K562 (cell line): Measurements from ENCODE around the gene WDPCP. TPM values are rescaled to one million over a fixed set of nuclear protein-coding genes. Genes with fewer than 3 reads are reported as not detected.

Experiments
- BRD4 ChIP-seq: fragments of 200-600 bp; sonication (generic); IDR thresholded peaks from 2 replicates; pipeline ENCODE4 v1.6.1; 2017; ENCODE audit warnings: inconsistent platforms
- ELK1 ChIP-seq: sonication (generic); formaldehyde crosslinking; IDR thresholded peaks from 2 replicates; pipeline ENCODE4 v1.8.1; 2022; ENCODE audit warnings: missing genetic modification reagents
- KHSRP ChIP-seq: fragments of 450-650 bp; IDR thresholded peaks from 2 replicates; pipeline ENCODE4 v1.6.1; 2017
- MAX ChIP-seq: sonication (generic); formaldehyde crosslinking; IDR thresholded peaks from 2 replicates; pipeline ENCODE4 v1.9.0; 2022; ENCODE audit warnings: mild to moderate bottlenecking, missing genetic modification reagents
- MCM3 ChIP-seq: fragments of 450-650 bp; IDR thresholded peaks from 2 replicates; pipeline ENCODE4 v1.6.1; 2016
- NFIC ChIP-seq: fragments of 450-650 bp; IDR thresholded peaks from 2 replicates; pipeline ENCODE4 v1.6.1; 2017; ENCODE audit warnings: mild to moderate bottlenecking, inconsistent platforms
- NRF1 ChIP-seq, 2 experiments: fragments of 450-650 bp; IDR thresholded peaks in 1 of 2; conservative IDR thresholded peaks in 1 of 2; 2 replicates each; pipeline ENCODE4 v1.6.1; 2014; ENCODE audit warnings: mild to moderate bottlenecking in 2 of 2
- PHF8 ChIP-seq: fragments of 200-600 bp; sonication (generic); IDR thresholded peaks from 2 replicates; pipeline ENCODE4 v1.6.1; 2012; ENCODE audit warnings: mixed run types, mild to moderate bottlenecking, inconsistent platforms, low read length, moderate library complexity, borderline replicate concordance
- POLR2H ChIP-seq: IDR thresholded peaks from 2 replicates; pipeline ENCODE4 v1.6.1; 2016; ENCODE audit warnings: missing genetic modification characterization, low read depth, mild to moderate bottlenecking, control low read depth, missing compliant biosample characterization, moderate library complexity
- SMAD4 ChIP-seq: fragments of 250-450 bp; sonication (Bioruptor Pico); conservative IDR thresholded peaks from 2 replicates; pipeline ENCODE4 v1.8.0; 2021; ENCODE audit warnings: inconsistent platforms, mild to moderate bottlenecking, moderate library complexity
- TEAD4 ChIP-seq, 2 experiments: sonication (generic) in 1 of 2; formaldehyde crosslinking in 1 of 2; IDR thresholded peaks; 2 replicates each; pipeline versions ENCODE4 v1.6.1 to v1.8.0; 2012 to 2022; ENCODE audit warnings: borderline replicate concordance in 1 of 2, inconsistent platforms in 1 of 2, low read length in 1 of 2, mild to moderate bottlenecking in 1 of 2, missing genetic modification reagents in 1 of 2
- U2AF1 ChIP-seq: fragments of 200-400 bp; formaldehyde crosslinking; optimal IDR thresholded peaks from 2 replicates; pipeline ENCODE3; 2017; ENCODE audit warnings: mild to moderate bottlenecking, low read depth, low read length, moderate library complexity
- XRCC4 ChIP-seq: IDR thresholded peaks from one replicate; pipeline ENCODE4 v1.6.1; 2011; ENCODE audit not compliant: insufficient read depth, insufficient read length; ENCODE audit errors: extremely low read depth
- ZBTB12 ChIP-seq: fragments of 250-450 bp; sonication (Bioruptor Pico); IDR thresholded peaks from 2 replicates; pipeline ENCODE4 v1.4.0; 2020
- ZFP91 ChIP-seq: sonication (generic); formaldehyde crosslinking; IDR thresholded peaks from 2 replicates; pipeline ENCODE4 v1.8.0; 2022; ENCODE audit warnings: mild to moderate bottlenecking, missing genetic modification reagents
- ZFX ChIP-seq: sonication (generic); formaldehyde crosslinking; IDR thresholded peaks from 2 replicates; pipeline ENCODE4 v1.8.0; 2022; ENCODE audit warnings: mild to moderate bottlenecking, missing genetic modification reagents, moderate library complexity
- ZHX1 ChIP-seq: fragments of 150-350 bp; conservative IDR thresholded peaks from 2 replicates; pipeline ENCODE4 v1.6.1; 2014; ENCODE audit warnings: low read length
- ZKSCAN1 ChIP-seq: fragments of 150-350 bp; IDR thresholded peaks from 2 replicates; pipeline ENCODE4 v1.6.1; 2016; ENCODE audit warnings: low read depth, low read length
- ZNF146 ChIP-seq: IDR thresholded peaks from one replicate; pipeline ENCODE4 v1.6.1; 2018; ENCODE audit warnings: missing compliant biosample characterization; ENCODE audit not compliant: unreplicated experiment
- ZNF57 ChIP-seq: fragments of 450-650 bp; formaldehyde crosslinking; IDR thresholded peaks from 2 replicates; pipeline ENCODE4 v1.4.0; 2020; ENCODE audit warnings: mild to moderate bottlenecking, moderate library complexity
- ZNF778 ChIP-seq: fragments of 450-650 bp; formaldehyde crosslinking; IDR thresholded peaks from 2 replicates; pipeline ENCODE4 v1.4.0; 2020; ENCODE audit warnings: mild to moderate bottlenecking, moderate library complexity
- ZSCAN29 ChIP-seq: fragments of 450-650 bp; IDR thresholded peaks from 2 replicates; pipeline ENCODE4 v1.6.1; 2017
- polyA plus RNA-seq, 8 experiments: library from polyadenylated mRNA; depleted of rRNA in 4 of 8; stranded (reverse) in 5 of 8; unstranded in 3 of 8; fragments of >200 nt; fragmentation: Nextera tagmentation in 2 of 8; fragmentation: Illumina TruSeq in 1 of 8; extraction: Ambion mirVana in 2 of 8; extraction: Trizol in 1 of 8; gene quantifications; 2 replicates each; pipeline versions ENCODE4 v1.2.1 to v1.2.3, GENCODE V29; 2011 to 2014; ENCODE audit warnings: inconsistent platforms in 1 of 8, missing spikeins in 1 of 8
- total RNA-seq, 7 experiments: library from RNA; depleted of rRNA in 6 of 7; stranded (reverse); fragments of >200 nt in 6 of 7; fragmentation: Illumina TruSeq in 2 of 7; extraction: Trizol in 2 of 7; gene quantifications; 2 replicates each; pipeline versions ENCODE4 v1.2.1 to v1.2.3, GENCODE V29; 2011 to 2021; ENCODE audit warnings: low replicate concordance in 1 of 7

The WDPCP gene
- total and polyA plus RNA-seq, 9 of the 15 experiments (the other 6 are each of a cell fraction or from before 2014, with no cell fraction given): 1.4 to 6.4 (median 5.5) TPM

- TF ChIP-seq ZHX1 (no peak), MCM3 (no peak), KHSRP (no peak), BRD4 (no peak), ELK1 (CRISPR knock-in tag) (no peak), POLR2H (no peak), NRF1 (conservative IDR thresholded peaks at IDR 0.05 in 1 of 2, IDR thresholded peaks at IDR 0.05 in 1 of 2) (no peak), ZKSCAN1 (no peak), TEAD4 (IDR thresholded peaks at IDR 0.05; ENCODE audit: low read length) (0 out of 2 replicates have a peak, but pooled peaks have one; percentile 16), TEAD4 (CRISPR knock-in tag; IDR thresholded peaks at IDR 0.05; ENCODE audit: borderline replicate concordance) (no peak), PHF8 (no peak), ZNF146 (CRISPR knock-in tag) (no peak), MAX (CRISPR knock-in tag) (peak; percentile 51; the same call in 1 of the 2 replicates), ZFX (CRISPR knock-in tag) (no peak), ZFP91 (no peak), U2AF1 (no peak), NFIC (no peak), ZNF57 (no peak), ZBTB12 (no peak), ZNF778 (no peak), XRCC4 (no peak), SMAD4 (CRISPR knock-in tag) (no peak), ZSCAN29 (no peak)
Measured at GRCh38 chr2:63424329-63425078, 163.8 kb downstream of the WDPCP start (continued).
